H9 (cell line): ENCODE results near the gene ENO3. TPM values are rescaled to one million over a fixed set of nuclear protein-coding genes. Genes with fewer than 3 reads are reported as not detected.

ENCODE experiments used
- DNase-seq: peaks from one replicate; pipeline ENCODE4 v3.0.0-alpha.2; 2017
- H2AFZ ChIP-seq: one replicate; pipeline ENCODE4 v1.6.1; 2013; ENCODE audit warnings: mild to moderate bottlenecking, low read length, control low read depth, moderate library complexity
- H2AK5ac ChIP-seq: 2 replicates; pipeline ENCODE4 v1.6.1; 2013; ENCODE audit warnings: low read length, control low read depth, mixed read lengths; ENCODE audit not compliant: insufficient read length
- H2BK120ac ChIP-seq: one replicate; pipeline ENCODE4 v1.6.1; 2013; ENCODE audit warnings: low read depth, mild to moderate bottlenecking, low read length, control low read depth, inconsistent platforms; ENCODE audit not compliant: poor library complexity, severe bottlenecking
- H2BK12ac ChIP-seq: 2 replicates; pipeline ENCODE4 v1.6.1; 2013; ENCODE audit warnings: low read length, control low read depth, mixed read lengths, low read depth; ENCODE audit not compliant: insufficient read length
- H2BK15ac ChIP-seq: 2 replicates; pipeline ENCODE4 v1.6.1; 2013; ENCODE audit warnings: low read depth, low read length, control low read depth
- H2BK20ac ChIP-seq: one replicate; pipeline ENCODE4 v1.6.1; 2013; ENCODE audit warnings: low read depth, mild to moderate bottlenecking, low read length, control low read depth, inconsistent platforms; ENCODE audit not compliant: poor library complexity, severe bottlenecking
- H2BK5ac ChIP-seq: 2 replicates; pipeline ENCODE4 v1.6.1; 2013; ENCODE audit warnings: low read length, control low read depth, mixed read lengths; ENCODE audit not compliant: insufficient read length
- H3K14ac ChIP-seq: 2 replicates; pipeline ENCODE4 v1.6.1; 2013; ENCODE audit warnings: low read length, control low read depth; ENCODE audit not compliant: insufficient read depth
- H3K18ac ChIP-seq: 2 replicates; pipeline ENCODE4 v1.6.1; 2013; ENCODE audit warnings: low read depth, mild to moderate bottlenecking, mixed read lengths, low read length, control low read depth; ENCODE audit not compliant: insufficient read length
- H3K23ac ChIP-seq: 2 replicates; pipeline ENCODE4 v1.6.1; 2013; ENCODE audit warnings: low read length, control low read depth, mixed read lengths, low read depth; ENCODE audit not compliant: insufficient read length
- H3K23me2 ChIP-seq: 2 replicates; pipeline ENCODE4 v1.6.1; 2013; ENCODE audit warnings: low read depth, mild to moderate bottlenecking, mixed read lengths, low read length, control low read depth; ENCODE audit not compliant: insufficient read length, poor library complexity, severe bottlenecking
- H3K27ac ChIP-seq: 2 replicates; pipeline ENCODE4 v1.5.1; 2013; ENCODE audit warnings: low read length, control low read depth, mixed read lengths, low read depth; ENCODE audit not compliant: insufficient read length
- H3K27me3 ChIP-seq: 2 replicates; pipeline ENCODE4 v1.6.1; 2013; ENCODE audit warnings: low read length, control low read depth, inconsistent platforms; ENCODE audit not compliant: insufficient read depth
- H3K4ac ChIP-seq: 2 replicates; pipeline ENCODE4 v1.6.1; 2013; ENCODE audit warnings: low read depth, mild to moderate bottlenecking, control low read depth, inconsistent platforms, low read length, moderate library complexity
- H3K4me1 ChIP-seq: 2 replicates; pipeline ENCODE4 v1.6.1; 2013; ENCODE audit warnings: low read length, control low read depth, inconsistent platforms; ENCODE audit not compliant: insufficient read depth
- H3K4me2 ChIP-seq: 2 replicates; pipeline ENCODE4 v1.6.1; 2013; ENCODE audit warnings: low read length, control low read depth, mixed read lengths; ENCODE audit not compliant: insufficient read length, insufficient read depth
- H3K56ac ChIP-seq: 2 replicates; pipeline ENCODE4 v1.6.1; 2013; ENCODE audit warnings: low read depth, mild to moderate bottlenecking, mixed read lengths, low read length, control low read depth; ENCODE audit not compliant: insufficient read length
- H3K79me1 ChIP-seq: 2 replicates; pipeline ENCODE4 v1.6.1; 2013; ENCODE audit warnings: low read depth, mild to moderate bottlenecking, moderate library complexity, low read length, control low read depth, inconsistent platforms; ENCODE audit not compliant: insufficient read depth, poor library complexity, severe bottlenecking
- H3K79me2 ChIP-seq: 2 replicates; pipeline ENCODE4 v1.6.1; 2013; ENCODE audit warnings: low read length, control low read depth, inconsistent platforms; ENCODE audit not compliant: insufficient read depth
- H3K9ac ChIP-seq: 2 replicates; pipeline ENCODE4 v1.6.1; 2013; ENCODE audit warnings: low read length, control low read depth, mixed read lengths; ENCODE audit not compliant: insufficient read length; ENCODE audit errors: extremely low read depth
- H3K9me3 ChIP-seq: one replicate; pipeline ENCODE4 v1.6.1; 2013; ENCODE audit warnings: low read depth, low read length, inconsistent platforms; ENCODE audit not compliant: control insufficient read depth
- H3T11ph ChIP-seq: one replicate; pipeline ENCODE4 v1.6.1; 2013; ENCODE audit warnings: mild to moderate bottlenecking, low read length, control low read depth, inconsistent platforms
- H4K20me1 ChIP-seq: one replicate; pipeline ENCODE4 v1.6.1; 2013; ENCODE audit not compliant: control insufficient read depth, insufficient read length, insufficient read depth
- H4K5ac ChIP-seq: 2 replicates; pipeline ENCODE4 v1.6.1; 2013; ENCODE audit warnings: low read depth, mild to moderate bottlenecking, mixed read lengths, low read length, control low read depth; ENCODE audit not compliant: insufficient read length
- H4K8ac ChIP-seq: replicated peaks from 2 replicates; pipeline ENCODE4 v1.6.1; 2013; ENCODE audit warnings: low read length, control low read depth, mixed read lengths, low read depth; ENCODE audit not compliant: insufficient read length
- H4K91ac ChIP-seq: 2 replicates; pipeline ENCODE4 v1.6.1; 2013; ENCODE audit warnings: low read depth, mild to moderate bottlenecking, moderate library complexity, mixed read lengths, low read length, control low read depth; ENCODE audit not compliant: insufficient read length
- H3K27ac Mint-ChIP-seq, 3 experiments: 2 replicates in 2 of 3; 3 replicates in 1 of 3; pipeline ENCODE4 v1.8.0; 2020 to 2021; ENCODE audit warnings: mixed read lengths in 3 of 3, mild to moderate bottlenecking in 1 of 3, moderate library complexity in 1 of 3
- H3K27me3 Mint-ChIP-seq: 2 replicates; pipeline ENCODE4 v1.8.0; 2021; ENCODE audit warnings: low read depth, mild to moderate bottlenecking, moderate library complexity, mixed read lengths
- H3K36me3 Mint-ChIP-seq, 3 experiments: 2 replicates in 2 of 3; 3 replicates in 1 of 3; pipeline ENCODE4 v1.8.0; 2020 to 2021; ENCODE audit warnings: low read depth in 3 of 3, mixed read lengths in 3 of 3; ENCODE audit not compliant: insufficient read depth in 1 of 3
- H3K4me1 Mint-ChIP-seq, 2 experiments: 2 replicates each; pipeline ENCODE4 v1.8.0; 2020; ENCODE audit warnings: mixed read lengths in 2 of 2
- H3K4me3 Mint-ChIP-seq, 2 experiments: 2 replicates in 1 of 2; 3 replicates in 1 of 2; pipeline ENCODE4 v1.8.0; 2020 to 2021; ENCODE audit warnings: mild to moderate bottlenecking in 2 of 2, mixed read lengths in 2 of 2, moderate library complexity in 1 of 2
- H3K9me3 Mint-ChIP-seq, 2 experiments: 2 replicates in 1 of 2; 3 replicates in 1 of 2; pipeline ENCODE4 v1.8.0; 2020; ENCODE audit warnings: mild to moderate bottlenecking in 2 of 2, mixed read lengths in 2 of 2, moderate library complexity in 1 of 2
- WGBS: extraction: QIAGEN DNeasy Blood & Tissue Kit; methylation state at CpG from one replicate; pipeline ENCODE4 v1.1.7; 2013; ENCODE audit warnings: missing lambda C conversion rate, low lambda C conversion rate, mixed read lengths; ENCODE audit not compliant: insufficient read length; ENCODE audit errors: extremely low coverage; 5-methylcytosine and 5-hydroxymethylcytosine counted together
- total RNA-seq: library from RNA; stranded (reverse); gene quantifications from 2 replicates; pipeline ENCODE4 v1.2.1, GENCODE V29; 2021
- TF ChIP-seq, protein P1 (sequence below): fragments of 200-600 bp; sonication (generic); conservative IDR thresholded peaks from 3 replicates; pipeline ENCODE4 v1.8.0; 2021; ENCODE audit warnings: antibody characterized with exemption, mild to moderate bottlenecking

Gene ENO3
- total RNA-seq, 1 experiment from 2014 or later = 25.4 TPM

- Histone ChIP-seq H3K27me3 (no peaks in the 10 kb centered on the region), H3K56ac (no peak overlapping the region), H3K23me2 (peaks cover 17% of the 10 kb centered on the region), H3K79me2 (peaks cover 6% of the 10 kb centered on the region; the same call in 1 of the 2 replicates), H3K23ac (no peak overlapping the region), H2BK120ac (no peak overlapping the region), H3K18ac (peak overlapping the region; percentile 69), H2BK5ac (no peak overlapping the region), H2AFZ (no peak overlapping the region), H3K9ac (peak overlapping the region; percentile 71), H2BK15ac (no peak overlapping the region), H3K4me2 (peak overlapping the region; percentile 80), H3K4me1 (no peaks in the 10 kb centered on the region), H4K91ac (no peak overlapping the region), H2BK12ac (no peak overlapping the region), H4K20me1 (peaks cover 7% of the 10 kb centered on the region), H3K79me1 (peaks cover 5% of the 10 kb centered on the region), H3K14ac (peak overlapping the region; percentile 91), H4K5ac (no peak overlapping the region), H2AK5ac (no peak overlapping the region), H3K4ac (no peak overlapping the region), H3K9me3 (no peaks in the 10 kb centered on the region), H3K27ac (peak overlapping the region; percentile 81), H2BK20ac (no peak overlapping the region), H3T11ph (no peak overlapping the region), H4K8ac (no peak overlapping the region)
- H3K4me3 Mint-ChIP-seq = peak overlapping the region; percentile 95 to 98
- peaks cover 20 to 29% of the 10 kb centered on the region in 2 experiments for H3K4me1 Mint-ChIP-seq
- no peaks in the 10 kb centered on the region; a peak in 1 of 5 replicates for H3K9me3 Mint-ChIP-seq
- no CpG with 5 or more reads among the region's 16 CpGs for WGBS
- peak overlapping the region; percentile 91 to 100 (median 97); a peak in 6 of 7 replicates for H3K27ac Mint-ChIP-seq
- no peak for DNase-seq
- TF ChIP-seq, protein P1, sequence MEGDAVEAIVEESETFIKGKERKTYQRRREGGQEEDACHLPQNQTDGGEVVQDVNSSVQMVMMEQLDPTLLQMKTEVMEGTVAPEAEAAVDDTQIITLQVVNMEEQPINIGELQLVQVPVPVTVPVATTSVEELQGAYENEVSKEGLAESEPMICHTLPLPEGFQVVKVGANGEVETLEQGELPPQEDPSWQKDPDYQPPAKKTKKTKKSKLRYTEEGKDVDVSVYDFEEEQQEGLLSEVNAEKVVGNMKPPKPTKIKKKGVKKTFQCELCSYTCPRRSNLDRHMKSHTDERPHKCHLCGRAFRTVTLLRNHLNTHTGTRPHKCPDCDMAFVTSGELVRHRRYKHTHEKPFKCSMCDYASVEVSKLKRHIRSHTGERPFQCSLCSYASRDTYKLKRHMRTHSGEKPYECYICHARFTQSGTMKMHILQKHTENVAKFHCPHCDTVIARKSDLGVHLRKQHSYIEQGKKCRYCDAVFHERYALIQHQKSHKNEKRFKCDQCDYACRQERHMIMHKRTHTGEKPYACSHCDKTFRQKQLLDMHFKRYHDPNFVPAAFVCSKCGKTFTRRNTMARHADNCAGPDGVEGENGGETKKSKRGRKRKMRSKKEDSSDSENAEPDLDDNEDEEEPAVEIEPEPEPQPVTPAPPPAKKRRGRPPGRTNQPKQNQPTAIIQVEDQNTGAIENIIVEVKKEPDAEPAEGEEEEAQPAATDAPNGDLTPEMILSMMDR = no peak
- peaks cover 1% of the 10 kb centered on the region; the same call in 1 of the 2 replicates for H3K27me3 Mint-ChIP-seq
- peaks cover 27 to 70% (median 53%) of the 10 kb centered on the region in 3 experiments for H3K36me3 Mint-ChIP-seq
Observed at GRCh38 chr17:4939546-4939795, 11.4 kb upstream of the ENO3 start.
